RWPE2 (cell line): ENCODE results near the gene MPP3.

Source experiments
- ATAC-seq: fragments of 200-7000 bp; cut with Tn5 transposase; 3 replicates; pipeline ENCODE4 v1.9.1; 2021; ENCODE audit warnings: low read depth
- DNase-seq: peaks from one replicate; pipeline ENCODE4 v3.0.0-alpha.2; 2020; ENCODE audit warnings: low spot score
- H3K27ac ChIP-seq: fragments of 450-650 bp; 2 replicates; pipeline ENCODE4 v1.5.1; 2017; ENCODE audit warnings: mild to moderate bottlenecking; ENCODE audit not compliant: poor library complexity, severe bottlenecking
- H3K27me3 ChIP-seq: fragments of 250-450 bp; sonication (Bioruptor Pico); 2 replicates; pipeline ENCODE4 v1.5.1; 2021; ENCODE audit warnings: mild to moderate bottlenecking, moderate library complexity; ENCODE audit not compliant: insufficient read depth, poor library complexity, severe bottlenecking
- H3K36me3 ChIP-seq: fragments of 250-450 bp; sonication (Bioruptor Pico); 2 replicates; pipeline ENCODE4 v1.5.1; 2020; ENCODE audit warnings: low read depth, mild to moderate bottlenecking, moderate library complexity
- H3K4me1 ChIP-seq: fragments of 250-450 bp; sonication (Bioruptor Pico); 2 replicates; pipeline ENCODE4 v1.5.1; 2021; ENCODE audit warnings: mild to moderate bottlenecking, moderate library complexity; ENCODE audit not compliant: insufficient read depth, poor library complexity, severe bottlenecking
- H3K4me3 ChIP-seq: fragments of 250-450 bp; sonication (Bioruptor Pico); 2 replicates; pipeline ENCODE4 v1.5.1; 2021; ENCODE audit warnings: mild to moderate bottlenecking, moderate library complexity; ENCODE audit not compliant: severe bottlenecking
- H3K9me3 ChIP-seq: fragments of 250-450 bp; sonication (Bioruptor Pico); 2 replicates; pipeline ENCODE4 v1.5.1; 2021; ENCODE audit warnings: mild to moderate bottlenecking, moderate library complexity; ENCODE audit not compliant: severe bottlenecking
- CTCF ChIP-seq: fragments of 450-650 bp; IDR thresholded peaks from one replicate; pipeline ENCODE4 v1.5.1; 2017; ENCODE audit warnings: mild to moderate bottlenecking, moderate library complexity; ENCODE audit not compliant: poor library complexity, severe bottlenecking

Gene MPP3

GRCh38 chr17:43854498-43854897 is 21.6 kb upstream of the MPP3 start:
- no peak for ATAC-seq
- H3K27ac ChIP-seq, result no peak overlapping the region
- H3K36me3 ChIP-seq, result no peaks in the 10 kb centered on the region
- no peak for TF ChIP-seq CTCF
- no peaks in the 10 kb centered on the region for H3K9me3 ChIP-seq
- H3K4me3 ChIP-seq, result no peak overlapping the region
- no peak for DNase-seq
- H3K4me1 ChIP-seq, result no peaks in the 10 kb centered on the region
- H3K27me3 ChIP-seq, result no peaks in the 10 kb centered on the region

GRCh38 chr17:43853546-43853945 is 20.6 kb upstream of the MPP3 start:
- Histone ChIP-seq H3K4me1 (no peaks in the 10 kb centered on the region), H3K36me3 (no peaks in the 10 kb centered on the region), H3K27ac (no peak overlapping the region), H3K27me3 (no peaks in the 10 kb centered on the region), H3K9me3 (no peaks in the 10 kb centered on the region), H3K4me3 (no peak overlapping the region)
- ATAC-seq (no peak), DNase-seq (no peak)
- no peak for TF ChIP-seq CTCF

DNA sequence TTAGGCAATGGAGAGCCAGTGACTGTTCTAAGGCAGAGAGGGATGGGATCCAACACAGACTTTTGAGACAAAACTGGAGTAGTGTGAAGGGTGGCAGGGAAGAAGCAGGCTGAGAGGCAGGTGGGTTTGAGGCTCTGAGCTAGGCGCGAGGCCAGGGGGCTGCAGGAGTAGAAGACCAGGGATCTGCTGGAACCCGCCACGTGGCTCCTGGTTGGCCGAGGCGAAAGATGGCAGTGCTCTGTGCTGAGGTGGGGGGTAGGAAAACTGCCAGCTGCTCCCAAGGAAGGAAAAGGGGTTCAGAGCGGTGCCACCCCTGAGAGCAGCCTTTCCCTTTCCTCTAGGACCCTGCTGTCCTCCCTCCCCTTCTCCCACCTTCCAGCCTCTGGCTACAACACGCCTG is 19.6 kb upstream of the MPP3 start:
- ATAC-seq, result no peak
- TF ChIP-seq CTCF, result no peak
- Histone ChIP-seq H3K27me3 (no peaks in the 10 kb centered on the region), H3K27ac (no peak overlapping the region), H3K4me1 (no peaks in the 10 kb centered on the region), H3K36me3 (no peaks in the 10 kb centered on the region), H3K4me3 (no peak overlapping the region), H3K9me3 (no peaks in the 10 kb centered on the region)
- no peak for DNase-seq

DNA sequence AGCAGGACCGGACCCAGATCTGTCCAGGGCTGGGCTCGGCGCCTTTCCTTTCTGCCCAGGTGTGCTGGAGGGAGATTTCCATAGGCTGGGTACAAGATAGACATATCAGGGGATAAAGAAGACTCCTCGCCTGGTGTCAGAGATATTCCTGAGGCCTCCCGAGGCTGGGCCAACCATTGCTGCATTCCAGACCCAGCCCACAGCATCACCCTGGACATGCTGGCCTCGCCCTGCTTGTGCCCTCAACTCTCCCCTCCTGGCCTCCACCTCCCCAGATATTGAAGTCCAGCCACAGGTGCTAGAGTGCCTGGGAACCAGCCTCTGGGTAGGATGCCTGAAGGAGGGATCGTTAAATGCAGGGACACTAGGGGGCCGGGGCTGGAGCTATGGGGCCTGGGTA is 16.2 kb upstream of the MPP3 start:
- DNase-seq, result no peak
- no peaks in the 10 kb centered on the region for H3K4me1 ChIP-seq
- TF ChIP-seq CTCF, result no peak
- no peaks in the 10 kb centered on the region for H3K36me3 ChIP-seq
- H3K27ac ChIP-seq, result no peak overlapping the region
- no peaks in the 10 kb centered on the region for H3K9me3 ChIP-seq
- H3K4me3 ChIP-seq, result no peak overlapping the region
- ATAC-seq, result no peak
- H3K27me3 ChIP-seq, result no peaks in the 10 kb centered on the region

DNA sequence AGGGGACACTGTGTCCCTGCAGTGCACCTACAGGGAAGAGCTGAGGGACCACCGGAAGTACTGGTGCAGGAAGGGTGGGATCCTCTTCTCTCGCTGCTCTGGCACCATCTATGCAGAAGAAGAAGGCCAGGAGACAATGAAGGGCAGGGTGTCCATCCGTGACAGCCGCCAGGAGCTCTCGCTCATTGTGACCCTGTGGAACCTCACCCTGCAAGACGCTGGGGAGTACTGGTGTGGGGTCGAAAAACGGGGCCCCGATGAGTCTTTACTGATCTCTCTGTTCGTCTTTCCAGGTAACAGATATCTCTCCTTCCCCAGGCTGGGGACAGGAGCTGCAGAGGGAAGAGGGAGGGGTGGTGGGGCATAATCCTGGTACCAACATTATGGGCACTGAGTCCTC is 15.7 kb upstream of the MPP3 start:
- no peaks in the 10 kb centered on the region for H3K27me3 ChIP-seq
- no peaks in the 10 kb centered on the region for H3K36me3 ChIP-seq
- DNase-seq (no peak), ATAC-seq (no peak)
- H3K27ac ChIP-seq, result no peak overlapping the region
- TF ChIP-seq CTCF, result no peak
- no peaks in the 10 kb centered on the region for H3K9me3 ChIP-seq
- no peaks in the 10 kb centered on the region for H3K4me1 ChIP-seq
- no peak overlapping the region for H3K4me3 ChIP-seq
